Astrocyte of the spinal cord (primary cell): ENCODE results near the gene CLEC1B.
"Not testable (repeated sequence)": the region's sequence is repeated elsewhere in the genome, so short reads cannot be mapped to it uniquely, and the experiment has no call there.

Experiments used
- DNase-seq: peaks from one replicate; pipeline ENCODE4 v3.0.0; 2011; ENCODE audit warnings: low read depth, low spot score
- H3K4me3 ChIP-seq: 2 replicates; pipeline ENCODE4 v1.5.1; 2011; ENCODE audit warnings: low read depth, mild to moderate bottlenecking, low read length, moderate library complexity
- CTCF ChIP-seq: IDR thresholded peaks from 2 replicates; pipeline ENCODE4 v1.5.1; 2012; ENCODE audit warnings: low read depth, mild to moderate bottlenecking, low read length, inconsistent platforms
- in situ Hi-C: cut with HindIII; loops from 2 replicates; pipeline ENCODE4 v1.10.0; 2017; ENCODE audit warnings: low sequenced_read_pairs

The CLEC1B gene

GRCh38 chr12:10030446-10030845 is 31.5 kb upstream of the CLEC1B start, which contains the start of gene CLEC9A:
CLEC9A (plus strand) TSS chr12:10030682; CDS start chr12:10052688, 22,006 bp downstream.
- in situ Hi-C loops: no loop called here
- no peak for TF ChIP-seq CTCF
- DNase-seq: no peak
- H3K4me3 ChIP-seq: no peak within 1 kb of the TSS

GRCh38 chr12:10027721-10028120 is 28.8 kb upstream of the CLEC1B start:
- DNase-seq: no peak
- no peak for TF ChIP-seq CTCF
- in situ Hi-C loops: no loop called here
- H3K4me3 ChIP-seq: no peak overlapping the region

GRCh38 chr12:10027311-10027710 is 28.4 kb upstream of the CLEC1B start:
- DNase-seq: no peak
- TF ChIP-seq CTCF: no peak
- H3K4me3 ChIP-seq: no peak overlapping the region
- in situ Hi-C loops: no loop called here

- DNase-seq, in situ Hi-C loops, H3K4me3 ChIP-seq: not testable (repeated sequence)
These were observed 27.7 kb upstream of the CLEC1B start for GRCh38 chr12:10026666-10027065.

- in situ Hi-C loops: no loop called here
- no peak for DNase-seq
- no peak overlapping the region for H3K4me3 ChIP-seq
- no peak for TF ChIP-seq CTCF
These were observed 26.3 kb upstream of the CLEC1B start for GRCh38 chr12:10025236-10025635.

- H3K4me3 ChIP-seq: no peak overlapping the region
- no peak for DNase-seq
- in situ Hi-C loops: no loop called here
- TF ChIP-seq CTCF: no peak
These were observed 22.4 kb upstream of the CLEC1B start for GRCh38 chr12:10021342-10021741.

- DNase-seq: no peak
- no peak overlapping the region for H3K4me3 ChIP-seq
- in situ Hi-C loops: no loop called here
- no peak for TF ChIP-seq CTCF
These were observed 19.5 kb upstream of the CLEC1B start for GRCh38 chr12:10018386-10018785.
